ENCODE data around the gene NPAS3. TPM values are rescaled to one million over a fixed set of nuclear protein-coding genes. Genes with fewer than 3 reads are reported as not detected.

The NPAS3 gene
- total RNA-seq, 3 donors from 2014 or later = 0.96 to 4.0 (median 2.0) TPM

DNA sequence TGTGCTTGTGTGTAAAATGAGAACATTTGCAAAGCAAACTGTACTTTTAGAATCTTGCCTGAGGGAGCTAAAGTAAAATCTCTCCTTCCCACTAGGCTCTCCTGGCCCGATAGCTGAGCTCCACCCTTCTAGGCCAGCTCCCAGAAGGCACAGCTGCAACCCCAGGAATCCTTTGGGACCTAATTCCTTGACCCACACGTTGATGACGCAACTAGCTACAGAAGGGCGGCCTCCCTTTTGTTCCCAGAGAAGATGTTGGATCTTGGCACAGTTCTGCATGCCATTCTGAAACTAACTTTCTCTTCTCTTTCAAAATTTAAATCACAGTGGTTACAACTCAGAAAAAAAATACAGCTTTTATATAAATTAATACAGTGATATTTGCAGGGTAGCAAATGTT lies 744.1 kb downstream of the NPAS3 start:
- H3K4me1 ChIP-seq = no peaks in the 10 kb centered on the region
- intact Hi-C loops (cut with DNase I; ENCODE audit: low total_unique reads) = no loop called here
- peak in 1 of 2 donors; percentile 19 for DNase-seq (ENCODE audit: low spot score in 2 of 2)
- TF ChIP-seq, protein P1, sequence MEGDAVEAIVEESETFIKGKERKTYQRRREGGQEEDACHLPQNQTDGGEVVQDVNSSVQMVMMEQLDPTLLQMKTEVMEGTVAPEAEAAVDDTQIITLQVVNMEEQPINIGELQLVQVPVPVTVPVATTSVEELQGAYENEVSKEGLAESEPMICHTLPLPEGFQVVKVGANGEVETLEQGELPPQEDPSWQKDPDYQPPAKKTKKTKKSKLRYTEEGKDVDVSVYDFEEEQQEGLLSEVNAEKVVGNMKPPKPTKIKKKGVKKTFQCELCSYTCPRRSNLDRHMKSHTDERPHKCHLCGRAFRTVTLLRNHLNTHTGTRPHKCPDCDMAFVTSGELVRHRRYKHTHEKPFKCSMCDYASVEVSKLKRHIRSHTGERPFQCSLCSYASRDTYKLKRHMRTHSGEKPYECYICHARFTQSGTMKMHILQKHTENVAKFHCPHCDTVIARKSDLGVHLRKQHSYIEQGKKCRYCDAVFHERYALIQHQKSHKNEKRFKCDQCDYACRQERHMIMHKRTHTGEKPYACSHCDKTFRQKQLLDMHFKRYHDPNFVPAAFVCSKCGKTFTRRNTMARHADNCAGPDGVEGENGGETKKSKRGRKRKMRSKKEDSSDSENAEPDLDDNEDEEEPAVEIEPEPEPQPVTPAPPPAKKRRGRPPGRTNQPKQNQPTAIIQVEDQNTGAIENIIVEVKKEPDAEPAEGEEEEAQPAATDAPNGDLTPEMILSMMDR (IDR thresholded peaks at IDR 0.05) = no peak
- peak in 1 of 3 donors; percentile 55 for TF ChIP-seq POLR2AphosphoS5 (IDR thresholded peaks at IDR 0.05)
- no peaks in the 10 kb centered on the region for H3K9me3 ChIP-seq
- no peaks in the 10 kb centered on the region for H3K36me3 ChIP-seq
- H3K4me3 ChIP-seq = no peak overlapping the region
- H3K27ac ChIP-seq = no peak overlapping the region
- no peaks in the 10 kb centered on the region for H3K27me3 ChIP-seq

- no peak overlapping the region for H3K4me3 ChIP-seq
- no peaks in the 10 kb centered on the region for H3K4me1 ChIP-seq
- TF ChIP-seq POLR2A (IDR thresholded peaks at IDR 0.05) (no peak), POLR2AphosphoS5 (IDR thresholded peaks at IDR 0.05) (no peak)
- TF ChIP-seq, protein P1 (IDR thresholded peaks at IDR 0.05) = no peak
- no peaks in the 10 kb centered on the region for H3K27me3 ChIP-seq
- no peaks in the 10 kb centered on the region for H3K36me3 ChIP-seq
- H3K9me3 ChIP-seq = no peaks in the 10 kb centered on the region
- no peak overlapping the region for H3K27ac ChIP-seq
- DNase-seq (ENCODE audit: low spot score in 2 of 2) = no peak
- intact Hi-C loops (cut with DNase I; ENCODE audit: low total_unique reads) = no loop called here
Measured at GRCh38 chr14:33685026-33685425, 746.3 kb downstream of the NPAS3 start.

DNA sequence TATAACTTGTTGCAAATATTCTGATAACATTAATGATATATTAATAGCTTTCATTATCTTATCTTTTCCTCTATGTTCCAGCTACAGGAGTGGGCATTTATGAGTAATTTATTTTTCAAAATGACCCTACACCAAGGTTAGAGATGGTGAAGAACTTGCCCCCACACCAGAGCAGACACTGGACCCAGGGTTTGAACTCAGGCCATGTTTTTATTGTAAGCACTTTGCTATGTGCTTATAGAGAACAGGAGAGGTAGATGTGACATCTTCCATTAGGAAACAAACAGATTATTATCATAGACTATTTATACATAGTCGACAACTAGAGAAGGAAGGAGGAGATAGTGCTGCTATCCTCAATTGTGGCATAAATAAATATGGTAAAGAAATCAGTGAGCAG lies 747.0 kb downstream of the NPAS3 start:
- no peak for DNase-seq (ENCODE audit: low spot score in 2 of 2)
- no peaks in the 10 kb centered on the region for H3K27me3 ChIP-seq
- no peak for TF ChIP-seq POLR2AphosphoS5 (IDR thresholded peaks at IDR 0.05)
- TF ChIP-seq, protein P1 (IDR thresholded peaks at IDR 0.05) = no peak
- TF ChIP-seq POLR2A (IDR thresholded peaks at IDR 0.05) = no peak
- no peaks in the 10 kb centered on the region for H3K36me3 ChIP-seq
- H3K9me3 ChIP-seq = no peaks in the 10 kb centered on the region
- H3K4me3 ChIP-seq = no peak overlapping the region
- no peaks in the 10 kb centered on the region for H3K4me1 ChIP-seq
- intact Hi-C loops (cut with DNase I; ENCODE audit: low total_unique reads) = no loop called here
- H3K27ac ChIP-seq = no peak overlapping the region

DNA sequence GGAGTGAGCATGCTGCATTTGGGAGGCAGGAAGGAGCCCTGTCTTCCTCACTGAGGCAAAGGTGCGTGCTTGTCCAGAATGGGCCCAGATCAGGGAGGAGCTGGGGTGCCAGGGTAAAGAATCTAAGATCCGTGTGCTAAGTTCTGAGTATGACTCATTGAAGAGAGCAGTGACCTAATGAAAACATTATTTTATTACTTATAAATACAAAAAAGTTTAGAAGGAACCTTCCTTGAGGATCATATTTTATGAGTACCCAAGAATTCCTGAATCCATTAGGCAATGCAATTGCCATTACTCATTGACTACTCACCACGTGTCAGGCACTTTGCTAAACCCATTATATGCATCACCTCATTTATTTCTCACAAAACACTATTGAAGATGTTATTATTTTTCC lies 747.5 kb downstream of the NPAS3 start:
- no peaks in the 10 kb centered on the region for H3K27me3 ChIP-seq
- DNase-seq (ENCODE audit: low spot score in 2 of 2) = no peak
- H3K36me3 ChIP-seq = no peaks in the 10 kb centered on the region
- TF ChIP-seq POLR2AphosphoS5 (IDR thresholded peaks at IDR 0.05) = no peak
- TF ChIP-seq, protein P1 (IDR thresholded peaks at IDR 0.05) = no peak
- no peak for TF ChIP-seq POLR2A (IDR thresholded peaks at IDR 0.05)
- intact Hi-C loops (cut with DNase I; ENCODE audit: low total_unique reads) = no loop called here
- H3K4me3 ChIP-seq = no peak overlapping the region
- no peaks in the 10 kb centered on the region for H3K4me1 ChIP-seq
- no peak overlapping the region for H3K27ac ChIP-seq
- H3K9me3 ChIP-seq = no peaks in the 10 kb centered on the region

- DNase-seq (ENCODE audit: low spot score in 2 of 2) = no peak
- Histone ChIP-seq H3K27me3 (no peaks in the 10 kb centered on the region), H3K4me3 (no peak overlapping the region), H3K4me1 (no peaks in the 10 kb centered on the region), H3K27ac (no peak overlapping the region), H3K9me3 (no peaks in the 10 kb centered on the region), H3K36me3 (no peaks in the 10 kb centered on the region)
- TF ChIP-seq POLR2AphosphoS5 (IDR thresholded peaks at IDR 0.05) = no peak
- TF ChIP-seq, protein P1 (IDR thresholded peaks at IDR 0.05) = no peak
- TF ChIP-seq POLR2A (IDR thresholded peaks at IDR 0.05) = no peak
- intact Hi-C loops (cut with DNase I; ENCODE audit: low total_unique reads) = no loop called here
Measured at GRCh38 chr14:33686856-33687255, 748.2 kb downstream of the NPAS3 start.

All from breast epithelium (tissue), 4 donors.